K562 (cell line): ENCODE data around the gene PDE6D. TPM values are rescaled to one million over a fixed set of nuclear protein-coding genes. Genes with fewer than 3 reads are reported as not detected.

ENCODE experiments used
- BRD4 ChIP-seq: fragments of 200-600 bp; sonication (generic); IDR thresholded peaks from 2 replicates; pipeline ENCODE4 v1.6.1; 2017; ENCODE audit warnings: inconsistent platforms
- CBX1 ChIP-seq: sonication (generic); IDR thresholded peaks from 2 replicates; pipeline ENCODE4 v1.6.1; 2016; ENCODE audit warnings: antibody characterized with exemption, low read depth, mild to moderate bottlenecking
- ESRRB ChIP-seq: fragments of 250-450 bp; sonication (Bioruptor Pico); IDR thresholded peaks from 2 replicates; pipeline ENCODE4 v1.5.0; 2020; ENCODE audit warnings: mild to moderate bottlenecking, moderate library complexity, borderline replicate concordance
- ETV5 ChIP-seq: sonication (generic); formaldehyde crosslinking; IDR thresholded peaks from 2 replicates; pipeline ENCODE4 v1.4.0; 2020; ENCODE audit warnings: low read depth, mild to moderate bottlenecking, missing genetic modification reagents
- KHSRP ChIP-seq: fragments of 450-650 bp; IDR thresholded peaks from 2 replicates; pipeline ENCODE4 v1.6.1; 2017
- KLF10 ChIP-seq: fragments of 250-450 bp; sonication (Bioruptor Pico); IDR thresholded peaks from 2 replicates; pipeline ENCODE4 v1.6.1; 2021; ENCODE audit warnings: matching md5 sums
- MED1 ChIP-seq: sonication (generic); formaldehyde crosslinking; IDR thresholded peaks from 2 replicates; pipeline ENCODE4 v1.8.1; 2023; ENCODE audit warnings: missing genetic modification reagents, borderline replicate concordance
- NBN ChIP-seq: fragments of 450-650 bp; IDR thresholded peaks from 2 replicates; pipeline ENCODE4 v1.6.1; 2016; ENCODE audit warnings: low read depth, mild to moderate bottlenecking
- NR4A1 ChIP-seq, 2 experiments: fragments of 250-450 bp in 1 of 2; fragments of 450-650 bp in 1 of 2; sonication (Bioruptor Pico) in 1 of 2; IDR thresholded peaks; 2 replicates each; pipeline versions ENCODE4 v1.4.0 to v1.6.1; 2016 to 2020; ENCODE audit warnings: mild to moderate bottlenecking in 2 of 2, missing compliant biosample characterization in 1 of 2, missing genetic modification characterization in 1 of 2, moderate library complexity in 1 of 2
- PHF20 ChIP-seq: fragments of 450-650 bp; IDR thresholded peaks from 2 replicates; pipeline ENCODE4 v1.6.1; 2018; ENCODE audit not compliant: partially characterized antibody
- POLR2A ChIP-seq: fragments of 450-650 bp; conservative IDR thresholded peaks from 2 replicates; pipeline ENCODE4 v1.6.1; 2016
- POLR2AphosphoS5 ChIP-seq: IDR thresholded peaks from 2 replicates; pipeline ENCODE4 v1.6.1; 2011; ENCODE audit warnings: mild to moderate bottlenecking, low read depth, low read length, moderate library complexity; ENCODE audit not compliant: control insufficient read depth, insufficient read depth
- PTRF ChIP-seq: fragments of 450-650 bp; IDR thresholded peaks from 2 replicates; pipeline ENCODE4 v1.6.1; 2016; ENCODE audit warnings: mild to moderate bottlenecking, missing genetic modification characterization, missing compliant biosample characterization
- SIN3A ChIP-seq, 2 experiments: fragments of 150-350 bp in 1 of 2; IDR thresholded peaks; 2 replicates each; pipeline ENCODE4 v1.6.1; 2011 to 2016; ENCODE audit warnings: borderline replicate concordance in 2 of 2, low read depth in 2 of 2, low read length in 2 of 2, mild to moderate bottlenecking in 2 of 2, moderate library complexity in 2 of 2; ENCODE audit not compliant: control insufficient read depth in 1 of 2
- SMAD3 ChIP-seq: fragments of 450-650 bp; formaldehyde crosslinking; conservative IDR thresholded peaks from 2 replicates; pipeline ENCODE4 v1.4.0; 2020; ENCODE audit warnings: mild to moderate bottlenecking
- SOX6 ChIP-seq: fragments of 450-650 bp; IDR thresholded peaks from 2 replicates; pipeline ENCODE4 v1.6.1; 2014; ENCODE audit warnings: mild to moderate bottlenecking
- TBL1XR1 ChIP-seq, 2 experiments: IDR thresholded peaks; 2 replicates each; pipeline ENCODE4 v1.6.1; 2012; ENCODE audit warnings: improper control_type of control experiment in 2 of 2, low read length in 2 of 2, mild to moderate bottlenecking in 1 of 2
- ZBTB17 ChIP-seq: fragments of 450-650 bp; formaldehyde crosslinking; IDR thresholded peaks from 2 replicates; pipeline ENCODE4 v1.4.0; 2020; ENCODE audit warnings: mild to moderate bottlenecking
- ZBTB8A ChIP-seq: fragments of 450-650 bp; IDR thresholded peaks from 2 replicates; pipeline ENCODE4 v1.6.1; 2018; ENCODE audit warnings: mild to moderate bottlenecking, moderate library complexity; ENCODE audit not compliant: partially characterized antibody
- ZNF124 ChIP-seq: sonication (generic); formaldehyde crosslinking; IDR thresholded peaks from 2 replicates; pipeline ENCODE4 v1.8.1; 2022; ENCODE audit warnings: missing genetic modification reagents
- ZNF140 ChIP-seq: fragments of 250-450 bp; sonication (Bioruptor Pico); IDR thresholded peaks from 2 replicates; pipeline ENCODE4 v1.8.0; 2021; ENCODE audit warnings: moderate library complexity, mild to moderate bottlenecking, inconsistent platforms
- ZNF224 ChIP-seq: sonication (generic); formaldehyde crosslinking; IDR thresholded peaks from 2 replicates; pipeline ENCODE4 v1.8.0; 2022; ENCODE audit warnings: mild to moderate bottlenecking, missing genetic modification reagents
- ZNF239 ChIP-seq: fragments of 250-450 bp; sonication (Bioruptor Pico); IDR thresholded peaks from 2 replicates; pipeline ENCODE4 v1.4.0; 2020; ENCODE audit warnings: mild to moderate bottlenecking
- ZNF41 ChIP-seq: fragments of 250-450 bp; sonication (Bioruptor Pico); conservative IDR thresholded peaks from 2 replicates; pipeline ENCODE4 v1.4.0; 2020; ENCODE audit warnings: mild to moderate bottlenecking
- ZNF551 ChIP-seq: fragments of 250-450 bp; sonication (Bioruptor Pico); IDR thresholded peaks from 2 replicates; pipeline ENCODE4 v1.5.0; 2021; ENCODE audit warnings: mild to moderate bottlenecking, moderate library complexity
- ZNF75A ChIP-seq: fragments of 450-650 bp; formaldehyde crosslinking; IDR thresholded peaks from 2 replicates; pipeline ENCODE4 v1.4.0; 2020; ENCODE audit warnings: mild to moderate bottlenecking
- polyA plus RNA-seq, 8 experiments: library from polyadenylated mRNA; depleted of rRNA in 4 of 8; stranded (reverse) in 5 of 8; unstranded in 3 of 8; fragments of >200 nt; fragmentation: Nextera tagmentation in 2 of 8; fragmentation: Illumina TruSeq in 1 of 8; extraction: Ambion mirVana in 2 of 8; extraction: Trizol in 1 of 8; gene quantifications; 2 replicates each; pipeline versions ENCODE4 v1.2.1 to v1.2.3, GENCODE V29; 2011 to 2014; ENCODE audit warnings: inconsistent platforms in 1 of 8, missing spikeins in 1 of 8
- total RNA-seq, 7 experiments: library from RNA; depleted of rRNA in 6 of 7; stranded (reverse); fragments of >200 nt in 6 of 7; fragmentation: Illumina TruSeq in 2 of 7; extraction: Trizol in 2 of 7; gene quantifications; 2 replicates each; pipeline versions ENCODE4 v1.2.1 to v1.2.3, GENCODE V29; 2011 to 2021; ENCODE audit warnings: low replicate concordance in 1 of 7
- TF ChIP-seq, protein P1 (sequence below): sonication (generic); formaldehyde crosslinking; IDR thresholded peaks from 2 replicates; pipeline ENCODE4 v1.5.0; 2020; ENCODE audit warnings: missing genetic modification reagents
- TF ChIP-seq, protein P2 (sequence below): fragments of 450-650 bp; formaldehyde crosslinking; IDR thresholded peaks from 2 replicates; pipeline ENCODE4 v1.4.0; 2022; ENCODE audit warnings: missing genetic modification characterization
- TF ChIP-seq, protein P3 (sequence below): sonication (generic); IDR thresholded peaks from 2 replicates; pipeline ENCODE4 v1.6.1; 2016

Gene PDE6D
- total and polyA plus RNA-seq, 9 of the 15 experiments (the other 6 are each of a cell fraction or from before 2014, with no cell fraction given) = 0.65 to 11.6 (median 7.0) TPM

DNA sequence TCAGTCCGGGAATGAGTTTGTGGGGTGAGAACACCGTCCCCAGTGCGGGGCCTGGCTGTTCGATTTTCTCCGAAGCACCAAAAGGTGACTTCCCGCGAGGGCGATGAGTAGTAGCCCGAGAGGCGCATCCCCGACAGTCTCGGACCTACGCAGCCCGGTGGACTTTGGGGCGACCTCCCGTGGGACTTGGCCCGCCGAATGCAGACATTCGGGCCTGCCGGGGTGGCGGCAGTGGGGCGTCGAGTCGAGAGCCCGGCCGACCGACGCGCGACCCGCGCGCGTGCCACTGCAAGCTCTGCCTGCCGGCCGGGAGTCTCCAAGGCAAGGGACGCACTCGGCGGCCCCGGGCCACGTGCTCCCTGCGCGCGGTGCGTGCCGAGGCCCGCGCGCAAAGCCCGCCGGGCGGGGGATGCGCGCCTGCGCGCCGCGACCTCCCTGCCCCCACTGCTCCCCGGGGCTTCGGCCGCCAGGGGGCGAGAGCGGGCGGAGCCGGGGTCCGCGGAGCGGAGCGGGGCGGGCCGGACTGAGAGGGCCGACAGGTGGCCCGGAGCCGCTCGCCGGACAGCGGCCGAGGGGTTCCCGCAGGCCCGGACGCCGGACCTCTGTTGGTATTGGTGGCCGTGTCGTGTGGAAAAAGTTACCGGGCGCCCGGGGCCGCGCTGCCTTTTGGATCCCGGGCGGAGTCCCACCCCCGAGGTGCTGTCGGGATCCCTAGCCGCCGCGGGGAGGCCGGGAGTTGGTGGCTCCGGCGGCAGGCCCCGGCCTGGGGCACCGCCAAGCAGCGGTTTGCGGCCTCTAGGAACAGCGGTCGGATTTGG is 70.9 kb downstream of the PDE6D start (continued):
- TF ChIP-seq, protein P1, sequence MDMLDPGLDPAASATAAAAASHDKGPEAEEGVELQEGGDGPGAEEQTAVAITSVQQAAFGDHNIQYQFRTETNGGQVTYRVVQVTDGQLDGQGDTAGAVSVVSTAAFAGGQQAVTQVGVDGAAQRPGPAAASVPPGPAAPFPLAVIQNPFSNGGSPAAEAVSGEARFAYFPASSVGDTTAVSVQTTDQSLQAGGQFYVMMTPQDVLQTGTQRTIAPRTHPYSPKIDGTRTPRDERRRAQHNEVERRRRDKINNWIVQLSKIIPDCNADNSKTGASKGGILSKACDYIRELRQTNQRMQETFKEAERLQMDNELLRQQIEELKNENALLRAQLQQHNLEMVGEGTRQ (CRISPR knock-in tag) = no peak
- TF ChIP-seq TBL1XR1 (IDR thresholded peaks at IDR 0.05; ENCODE audit: low read length in 2 of 2) (no peak; a peak in 1 of 4 replicates), NBN (no peak), PHF20 (no peak), ZBTB8A (no peak), ZNF224 (CRISPR knock-in tag) (no peak), MED1 (CRISPR knock-in tag) (no peak), CBX1 (no peak), POLR2A (peak; percentile 70), SOX6 (peak; percentile 54), ZNF75A (CRISPR knock-in tag) (no peak), ETV5 (CRISPR knock-in tag) (no peak), ZBTB17 (CRISPR knock-in tag) (peak; percentile 82; the same call in 1 of the 2 replicates), KHSRP (no peak), KLF10 (CRISPR knock-in tag) (no peak), NR4A1 (CRISPR knock-in tag; IDR thresholded peaks at IDR 0.05) (no peak), NR4A1 (tag; IDR thresholded peaks at IDR 0.05) (peak; percentile 67; the same call in 1 of the 2 replicates), ZNF551 (no peak), ZNF124 (CRISPR knock-in tag) (no peak), PTRF (tag) (no peak), ZNF239 (no peak), BRD4 (no peak), SIN3A (IDR thresholded peaks at IDR 0.05; ENCODE audit: borderline replicate concordance in 2 of 2, control insufficient read depth in 1 of 2, low read depth in 2 of 2, low read length in 2 of 2) (peak; percentile 64 to 71; a peak in 2 of 4 replicates), ESRRB (no peak), ZNF41 (no peak), SMAD3 (CRISPR knock-in tag) (no peak), ZNF140 (no peak), POLR2AphosphoS5 (no peak)
- TF ChIP-seq, protein P2, sequence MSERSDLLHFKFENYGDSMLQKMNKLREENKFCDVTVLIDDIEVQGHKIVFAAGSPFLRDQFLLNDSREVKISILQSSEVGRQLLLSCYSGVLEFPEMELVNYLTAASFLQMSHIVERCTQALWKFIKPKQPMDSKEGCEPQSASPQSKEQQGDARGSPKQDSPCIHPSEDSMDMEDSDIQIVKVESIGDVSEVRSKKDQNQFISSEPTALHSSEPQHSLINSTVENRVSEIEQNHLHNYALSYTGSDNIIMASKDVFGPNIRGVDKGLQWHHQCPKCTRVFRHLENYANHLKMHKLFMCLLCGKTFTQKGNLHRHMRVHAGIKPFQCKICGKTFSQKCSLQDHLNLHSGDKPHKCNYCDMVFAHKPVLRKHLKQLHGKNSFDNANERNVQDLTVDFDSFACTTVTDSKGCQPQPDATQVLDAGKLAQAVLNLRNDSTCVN = no peak
- TF ChIP-seq, protein P3, sequence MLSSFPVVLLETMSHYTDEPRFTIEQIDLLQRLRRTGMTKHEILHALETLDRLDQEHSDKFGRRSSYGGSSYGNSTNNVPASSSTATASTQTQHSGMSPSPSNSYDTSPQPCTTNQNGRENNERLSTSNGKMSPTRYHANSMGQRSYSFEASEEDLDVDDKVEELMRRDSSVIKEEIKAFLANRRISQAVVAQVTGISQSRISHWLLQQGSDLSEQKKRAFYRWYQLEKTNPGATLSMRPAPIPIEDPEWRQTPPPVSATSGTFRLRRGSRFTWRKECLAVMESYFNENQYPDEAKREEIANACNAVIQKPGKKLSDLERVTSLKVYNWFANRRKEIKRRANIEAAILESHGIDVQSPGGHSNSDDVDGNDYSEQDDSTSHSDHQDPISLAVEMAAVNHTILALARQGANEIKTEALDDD = no peak
